Chondrocyte (in vitro differentiated cells): ENCODE measurements around the gene CHSY3. TPM values are rescaled to one million over a fixed set of nuclear protein-coding genes. Genes with fewer than 3 reads are reported as not detected.

Experiments used
- DNase-seq: peaks from one replicate; pipeline ENCODE4 v3.0.0; 2021; ENCODE audit warnings: mixed read lengths, low spot score
- H3K27ac Mint-ChIP-seq: one replicate; pipeline ENCODE4 v1.8.0; 2021; ENCODE audit warnings: mild to moderate bottlenecking, moderate library complexity, mixed read lengths; ENCODE audit not compliant: unreplicated experiment
- H3K27me3 Mint-ChIP-seq: 2 replicates; pipeline ENCODE4 v1.8.0; 2021; ENCODE audit warnings: low read depth, mixed read lengths
- H3K36me3 Mint-ChIP-seq: 2 replicates; pipeline ENCODE4 v1.8.0; 2021; ENCODE audit warnings: low read depth, mixed read lengths
- H3K4me1 Mint-ChIP-seq: 2 replicates; pipeline ENCODE4 v1.8.0; 2021; ENCODE audit warnings: low read depth, mild to moderate bottlenecking, mixed read lengths
- H3K4me3 Mint-ChIP-seq: one replicate; pipeline ENCODE4 v1.8.0; 2021; ENCODE audit warnings: mild to moderate bottlenecking, moderate library complexity, mixed read lengths; ENCODE audit not compliant: unreplicated experiment
- H3K9me3 Mint-ChIP-seq: 2 replicates; pipeline ENCODE4 v1.8.0; 2021; ENCODE audit warnings: low read depth, mixed read lengths
- total RNA-seq: library from RNA; stranded (reverse); gene quantifications from 3 replicates; pipeline ENCODE4 v1.2.1, GENCODE V29; 2021
- TF ChIP-seq, protein P1 (sequence below): fragments of 200-600 bp; sonication (generic); IDR thresholded peaks from 2 replicates; pipeline ENCODE4 v1.5.0; 2021; ENCODE audit warnings: antibody characterized with exemption, mild to moderate bottlenecking, moderate library complexity

Gene CHSY3
- total RNA-seq, 1 donor from 2014 or later: 18.1 TPM

GRCh38 chr5:130055572-130055971, 151.3 kb downstream of the CHSY3 start:
- Mint-ChIP-seq H3K4me3 (no peak overlapping the region), H3K27me3 (no peaks in the 10 kb centered on the region), H3K4me1 (peaks cover 11% of the 10 kb centered on the region), H3K9me3 (peaks cover 6% of the 10 kb centered on the region), H3K36me3 (peaks cover 7% of the 10 kb centered on the region), H3K27ac (no peak overlapping the region)
- no peak for DNase-seq
- TF ChIP-seq, protein P1, sequence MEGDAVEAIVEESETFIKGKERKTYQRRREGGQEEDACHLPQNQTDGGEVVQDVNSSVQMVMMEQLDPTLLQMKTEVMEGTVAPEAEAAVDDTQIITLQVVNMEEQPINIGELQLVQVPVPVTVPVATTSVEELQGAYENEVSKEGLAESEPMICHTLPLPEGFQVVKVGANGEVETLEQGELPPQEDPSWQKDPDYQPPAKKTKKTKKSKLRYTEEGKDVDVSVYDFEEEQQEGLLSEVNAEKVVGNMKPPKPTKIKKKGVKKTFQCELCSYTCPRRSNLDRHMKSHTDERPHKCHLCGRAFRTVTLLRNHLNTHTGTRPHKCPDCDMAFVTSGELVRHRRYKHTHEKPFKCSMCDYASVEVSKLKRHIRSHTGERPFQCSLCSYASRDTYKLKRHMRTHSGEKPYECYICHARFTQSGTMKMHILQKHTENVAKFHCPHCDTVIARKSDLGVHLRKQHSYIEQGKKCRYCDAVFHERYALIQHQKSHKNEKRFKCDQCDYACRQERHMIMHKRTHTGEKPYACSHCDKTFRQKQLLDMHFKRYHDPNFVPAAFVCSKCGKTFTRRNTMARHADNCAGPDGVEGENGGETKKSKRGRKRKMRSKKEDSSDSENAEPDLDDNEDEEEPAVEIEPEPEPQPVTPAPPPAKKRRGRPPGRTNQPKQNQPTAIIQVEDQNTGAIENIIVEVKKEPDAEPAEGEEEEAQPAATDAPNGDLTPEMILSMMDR: no peak

DNA sequence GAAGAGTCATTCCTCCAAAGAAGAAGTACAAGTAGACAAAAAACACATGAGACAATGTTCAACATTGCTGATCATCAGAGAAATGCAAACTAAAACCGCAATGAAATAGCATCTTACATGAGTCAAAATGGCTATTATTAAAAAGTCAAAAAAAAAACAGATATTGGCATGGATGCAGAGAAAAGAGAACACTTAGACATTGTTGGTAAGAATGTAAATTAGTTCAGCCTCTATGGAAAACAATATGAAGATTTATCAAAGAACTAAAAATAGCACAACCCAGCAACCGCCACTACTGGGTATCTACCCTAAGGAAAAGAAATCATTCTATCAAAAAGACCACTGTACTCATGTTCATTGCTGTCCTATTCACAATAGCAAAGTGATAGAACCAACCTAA, 157.5 kb downstream of the CHSY3 start:
- no peak for DNase-seq
- H3K4me1 Mint-ChIP-seq: peaks cover 6% of the 10 kb centered on the region
- peaks cover 6% of the 10 kb centered on the region for H3K9me3 Mint-ChIP-seq
- TF ChIP-seq, protein P1: no peak
- H3K27me3 Mint-ChIP-seq: no peaks in the 10 kb centered on the region
- no peak overlapping the region for H3K27ac Mint-ChIP-seq
- H3K36me3 Mint-ChIP-seq: peaks cover 7% of the 10 kb centered on the region
- H3K4me3 Mint-ChIP-seq: no peak overlapping the region

DNA sequence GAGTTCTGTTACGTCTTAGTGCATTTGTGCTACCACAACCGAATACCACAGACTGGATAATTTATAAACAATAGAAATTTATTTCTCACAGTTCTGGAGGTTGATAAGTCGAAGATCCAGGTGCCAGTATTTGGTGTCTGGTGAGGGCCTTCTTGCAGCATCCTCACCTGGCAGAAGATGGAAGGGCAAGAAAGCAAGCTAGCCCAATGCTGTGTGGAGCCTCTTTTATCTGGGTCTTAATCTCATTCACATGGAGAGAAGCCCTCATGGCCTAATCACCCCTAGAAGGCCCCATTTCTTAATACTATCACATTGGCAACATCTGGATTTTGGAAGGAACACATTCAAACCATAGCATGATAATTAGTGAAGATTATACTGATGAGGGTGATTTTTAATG, 159.3 kb downstream of the CHSY3 start:
- Mint-ChIP-seq H3K27ac (no peak overlapping the region), H3K9me3 (peaks cover 6% of the 10 kb centered on the region), H3K4me1 (peaks cover 15% of the 10 kb centered on the region), H3K36me3 (peaks cover 5% of the 10 kb centered on the region), H3K27me3 (no peaks in the 10 kb centered on the region), H3K4me3 (no peak overlapping the region)
- DNase-seq: no peak
- TF ChIP-seq, protein P1: no peak

- H3K4me3 Mint-ChIP-seq: no peak overlapping the region
- TF ChIP-seq, protein P1: no peak
- H3K27ac Mint-ChIP-seq: no peak overlapping the region
- peaks cover 15% of the 10 kb centered on the region for H3K4me1 Mint-ChIP-seq
- H3K9me3 Mint-ChIP-seq: peaks cover 6% of the 10 kb centered on the region
- H3K36me3 Mint-ChIP-seq: peaks cover 5% of the 10 kb centered on the region
- no peak for DNase-seq
- no peaks in the 10 kb centered on the region for H3K27me3 Mint-ChIP-seq
Measured at GRCh38 chr5:130064484-130064883, 160.2 kb downstream of the CHSY3 start.

- no peak overlapping the region for H3K27ac Mint-ChIP-seq
- TF ChIP-seq, protein P1: no peak
- no peaks in the 10 kb centered on the region for H3K36me3 Mint-ChIP-seq
- H3K27me3 Mint-ChIP-seq: no peaks in the 10 kb centered on the region
- no peak for DNase-seq
- H3K4me3 Mint-ChIP-seq: no peak overlapping the region
- H3K9me3 Mint-ChIP-seq: no peaks in the 10 kb centered on the region
- peaks cover 15% of the 10 kb centered on the region for H3K4me1 Mint-ChIP-seq
Measured at GRCh38 chr5:130065617-130066016, 161.4 kb downstream of the CHSY3 start.
